ENCODE results near the gene TOR2A.
"Not testable (repeated sequence)": the region's sequence is repeated elsewhere in the genome, so short reads cannot be mapped to it uniquely, and the experiment has no call there.

TOR2A gene

GRCh38 chr9:127767909-127768331 is 32.8 kb upstream of the TOR2A start:
- DNase-seq, result no peak

- DNase-seq, result no peak
Measured at GRCh38 chr9:127767410-127767809, 32.3 kb upstream of the TOR2A start.

GRCh38 chr9:127765418-127765817 is 30.3 kb upstream of the TOR2A start:
- DNase-seq, result no peak

GRCh38 chr9:127763918-127764384 is 28.9 kb upstream of the TOR2A start:
- DNase-seq, result no peak

GRCh38 chr9:127762111-127762676 is 27.1 kb upstream of the TOR2A start:
- DNase-seq, result no peak

GRCh38 chr9:127761491-127761956 is 26.4 kb upstream of the TOR2A start:
- no peak for DNase-seq

- DNase-seq, result no peak
Measured at GRCh38 chr9:127761061-127761460, 26.0 kb upstream of the TOR2A start.

GRCh38 chr9:127758843-127759242 is 23.7 kb upstream of the TOR2A start:
- DNase-seq, result no peak

GRCh38 chr9:127756776-127757175 is 21.7 kb upstream of the TOR2A start:
- not testable (repeated sequence) for DNase-seq

GRCh38 chr9:127756233-127756632 is 21.1 kb upstream of the TOR2A start:
- no peak for DNase-seq

GRCh38 chr9:127755061-127756060 is 20.3 kb upstream of the TOR2A start:
- DNase-seq, result no peak

- no peak for DNase-seq
Measured at GRCh38 chr9:127754099-127755060, 19.3 kb upstream of the TOR2A start.

- no peak for DNase-seq
Measured at GRCh38 chr9:127753622-127754021, 18.5 kb upstream of the TOR2A start.

GRCh38 chr9:127753148-127753547 is 18.1 kb upstream of the TOR2A start:
- no peak for DNase-seq

- peak; percentile 22 for DNase-seq
Measured at GRCh38 chr9:127751269-127752054, 16.4 kb upstream of the TOR2A start.

- DNase-seq, result no peak
Measured at GRCh38 chr9:127749090-127749787, 14.1 kb upstream of the TOR2A start.

GRCh38 chr9:127746959-127747569 is 12.0 kb upstream of the TOR2A start:
- no peak for DNase-seq

GRCh38 chr9:127744398-127745110 is 9.5 kb upstream of the TOR2A start:
- DNase-seq, result no peak

GRCh38 chr9:127742435-127743088 is 7.5 kb upstream of the TOR2A start:
- peak; percentile 38 for DNase-seq

All from kidney glomerular epithelial cell (primary cell).